Panc1 (cell line): ENCODE results near the gene SIRT7. TPM values are rescaled to one million over a fixed set of nuclear protein-coding genes. Genes with fewer than 3 reads are reported as not detected.

ENCODE experiments used
- ATAC-seq: fragments of 200-7000 bp; cut with Tn5 transposase; 2 replicates; pipeline ENCODE4 v1.9.1; 2020; ENCODE audit warnings: mild to moderate bottlenecking, moderate library complexity
- BruUV-seq: library from RNA; stranded (reverse); fragments of 400-500 nt; replicated peaks from 2 replicates; lab custom pipeline; 2021; lab: Mats Ljungman, UMichigan
- CTCF ChIA-PET: fragments of 300-600 bp; sonication (Branson Sonifier 250); formaldehyde crosslinking; loops from one replicate; lab custom pipeline; 2022; ENCODE audit warnings: antibody characterized with exemption; lab: Charles Lee
- POLR2A ChIA-PET: fragments of 300-600 bp; sonication (Branson Sonifier 250); formaldehyde crosslinking; loops from one replicate; lab custom pipeline; 2022; ENCODE audit warnings: antibody characterized with exemption; lab: Charles Lee
- DNase-seq: peaks from one replicate; pipeline ENCODE4 v3.0.0-alpha.2; 2010; ENCODE audit warnings: low read depth, low spot score
- H3K27ac ChIP-seq: 2 replicates; pipeline ENCODE4 v1.5.1; 2011; ENCODE audit warnings: mild to moderate bottlenecking, low read length, inconsistent platforms
- H3K27me3 ChIP-seq: fragments of 200-500 bp; sonication (Bioruptor generic); 2 replicates; pipeline ENCODE4 v1.6.0; 2014; ENCODE audit warnings: low read length, inconsistent platforms; ENCODE audit not compliant: control insufficient read depth, insufficient read depth
- H3K36me3 ChIP-seq: fragments of 200-500 bp; sonication (Bioruptor generic); 2 replicates; pipeline ENCODE4 v1.5.1; 2014; ENCODE audit warnings: inconsistent platforms, mild to moderate bottlenecking, low read length, moderate library complexity; ENCODE audit not compliant: control insufficient read depth, insufficient read depth
- H3K4me1 ChIP-seq: 2 replicates; pipeline ENCODE4 v1.5.1; 2011; ENCODE audit warnings: inconsistent platforms, mild to moderate bottlenecking, low read length, moderate library complexity; ENCODE audit not compliant: control insufficient read depth, insufficient read depth
- H3K4me3 ChIP-seq, 2 experiments: 2 replicates each; pipeline ENCODE4 v1.5.1; 2011 to 2012; ENCODE audit warnings: low read depth in 2 of 2, low read length in 2 of 2, mild to moderate bottlenecking in 2 of 2, inconsistent platforms in 1 of 2, moderate library complexity in 1 of 2
- H3K9me3 ChIP-seq: fragments of 200-500 bp; sonication (Bioruptor generic); 2 replicates; pipeline ENCODE4 v1.5.1; 2014; ENCODE audit warnings: low read depth, mild to moderate bottlenecking, inconsistent platforms, low read length, moderate library complexity; ENCODE audit not compliant: control insufficient read depth, insufficient read depth
- CTCF ChIP-seq: fragments of 450-650 bp; IDR thresholded peaks from 2 replicates; pipeline ENCODE4 v1.5.1; 2017; ENCODE audit warnings: mild to moderate bottlenecking
- TCF7L2 ChIP-seq: IDR thresholded peaks from 2 replicates; pipeline ENCODE4 v1.6.1; 2011; ENCODE audit warnings: mild to moderate bottlenecking, low read depth, low read length, inconsistent platforms
- in situ Hi-C: cut with HindIII; loops from 2 replicates; pipeline ENCODE4 v1.10.0; 2016; ENCODE audit warnings: low sequenced_read_pairs, low pct_unique_long_range_greater_than_20kb
- intact Hi-C: fragments of 100-400 bp; cut with micrococcal nuclease; formaldehyde crosslinking; loops from one replicate; pipeline ENCODE4 v1.10.0; 2022; ENCODE audit not compliant: unreplicated experiment
- total RNA-seq: library from RNA; stranded (reverse); gene quantifications from one replicate; pipeline ENCODE4 v1.2.1, GENCODE V29; 2021; ENCODE audit not compliant: unreplicated experiment

Gene SIRT7
- total RNA-seq, 1 experiment from 2014 or later: 82.5 TPM

- Histone ChIP-seq H3K27me3 (no peaks in the 10 kb centered on the region), H3K27ac (peak overlapping the region; percentile 55), H3K4me3 (peak overlapping the region in 1 of 2 experiments; percentile 0; a peak in 1 of 4 replicates), H3K36me3 (peaks cover 3% of the 10 kb centered on the region; the same call in 1 of the 2 replicates), H3K9me3 (no peaks in the 10 kb centered on the region), H3K4me1 (peaks cover 54% of the 10 kb centered on the region)
- ATAC-seq (no peak), DNase-seq (no peak)
- ChIA-PET CTCF (no interaction called here), POLR2A (interaction anchor here (0.6 kb wide), 1 partner anchor 128 kb away, joined by 5 read pairs; no protein-coding TSS in a partner anchor)
- intact Hi-C loops: loop anchor here (10.0 kb wide), 1 partner anchor 162 kb away; the partner anchor contains the start of genes CENPX and LRRC45
- in situ Hi-C loops: no loop called here
- no peak for TF ChIP-seq CTCF
- TF ChIP-seq TCF7L2: no peak
- BruUV-seq: no TSS peak
These were observed 54.8 kb downstream of the SIRT7 start for GRCh38 chr17:81863123-81863675.

Other genes with a start within 250 kb of the SIRT7 start
- 52.7 TPM for gene ARL16, start 234.4 kb downstream of the SIRT7 start, total RNA-seq
- gene HGS, start 234.2 kb downstream of the SIRT7 start, total RNA-seq: 240 TPM
- 157 TPM for gene MRPL12, start 214.8 kb downstream of the SIRT7 start, total RNA-seq
- gene SLC25A10, start 205.9 kb downstream of the SIRT7 start, total RNA-seq: 81.2 TPM
- gene GCGR, start 114.0 kb downstream of the SIRT7 start, total RNA-seq: 1.6 TPM
- 115 TPM for gene MCRIP1, start 84.9 kb downstream of the SIRT7 start, total RNA-seq
- not detected for gene PPP1R27, start 83.1 kb downstream of the SIRT7 start, total RNA-seq
- 759 TPM for gene P4HB, start 57.6 kb downstream of the SIRT7 start, total RNA-seq
- gene ARHGDIA, start 46.8 kb downstream of the SIRT7 start, total RNA-seq: 420 TPM
- gene ALYREF, start 26.6 kb downstream of the SIRT7 start, total RNA-seq: 253 TPM
- 218 TPM for gene ANAPC11, start 26.5 kb downstream of the SIRT7 start, total RNA-seq
- gene NPB, start 15.9 kb downstream of the SIRT7 start, total RNA-seq: 3.9 TPM
- 91.2 TPM for gene PCYT2, start 6.8 kb downstream of the SIRT7 start, total RNA-seq
- 57.0 TPM for gene MAFG, start 9.6 kb upstream of the SIRT7 start, total RNA-seq
- 212 TPM for gene PYCR1, start 19.1 kb upstream of the SIRT7 start, total RNA-seq
- not detected for gene MYADML2, start 29.1 kb upstream of the SIRT7 start, total RNA-seq
- gene NOTUM, start 43.0 kb upstream of the SIRT7 start, total RNA-seq: 2.0 TPM
- gene ASPSCR1, start 59.5 kb upstream of the SIRT7 start, total RNA-seq: 64.7 TPM
- gene CENPX, start 104.7 kb upstream of the SIRT7 start, total RNA-seq: 187 TPM
- gene LRRC45, start 105.1 kb upstream of the SIRT7 start, total RNA-seq: 29.9 TPM
- 39.4 TPM for gene RAC3, start 113.5 kb upstream of the SIRT7 start, total RNA-seq
- 128 TPM for gene DCXR, start 119.5 kb upstream of the SIRT7 start, total RNA-seq
- gene RFNG, start 133.6 kb upstream of the SIRT7 start, total RNA-seq: 43.4 TPM
- gene GPS1, start 133.7 kb upstream of the SIRT7 start, total RNA-seq: 175 TPM
- gene DUS1L, start 147.6 kb upstream of the SIRT7 start, total RNA-seq: 115 TPM
- gene FASN, start 180.1 kb upstream of the SIRT7 start, total RNA-seq: 956 TPM